ENCODE data around the gene NR6A1. TPM values are rescaled to one million over a fixed set of nuclear protein-coding genes. Genes with fewer than 3 reads are reported as not detected.
A peak's percentile ranks its signal among the peaks of the same experiment; 100 is the strongest.
"Not testable (repeated sequence)": the region's sequence is repeated elsewhere in the genome, so short reads cannot be mapped to it uniquely, and the experiment has no call there.

Gene NR6A1
- total RNA-seq, 1 experiment from 2014 or later, result 1.1 TPM

- no peak for DNase-seq (ENCODE audit: low read depth)
Measured at GRCh38 chr9:124761710-124762109, 9.4 kb downstream of the NR6A1 start.

- no peak for DNase-seq (ENCODE audit: low read depth)
Measured at GRCh38 chr9:124761196-124761595, 9.9 kb downstream of the NR6A1 start.

- no peak for DNase-seq (ENCODE audit: low read depth)
Measured at GRCh38 chr9:124760719-124761118, 10.4 kb downstream of the NR6A1 start.

- no peak for DNase-seq (ENCODE audit: low read depth)
Measured at GRCh38 chr9:124759327-124759726, 11.8 kb downstream of the NR6A1 start.

- no peak for DNase-seq (ENCODE audit: low read depth)
Measured at GRCh38 chr9:124758691-124759090, 12.4 kb downstream of the NR6A1 start.

GRCh38 chr9:124758061-124758460 lies 13.1 kb downstream of the NR6A1 start:
- DNase-seq (ENCODE audit: low read depth), result no peak

GRCh38 chr9:124757616-124758015 lies 13.5 kb downstream of the NR6A1 start:
- DNase-seq (ENCODE audit: low read depth), result no peak

- no peak for DNase-seq (ENCODE audit: low read depth)
Measured at GRCh38 chr9:124756011-124756410, 15.1 kb downstream of the NR6A1 start.

- DNase-seq (ENCODE audit: low read depth), result no peak
Measured at GRCh38 chr9:124755061-124755460, 16.1 kb downstream of the NR6A1 start.

- peak; percentile 33 for DNase-seq (ENCODE audit: low read depth)
Measured at GRCh38 chr9:124754289-124754688, 16.8 kb downstream of the NR6A1 start.

GRCh38 chr9:124752967-124753366 lies 18.1 kb downstream of the NR6A1 start:
- DNase-seq (ENCODE audit: low read depth), result peak; percentile 54

- peak; percentile 45 for DNase-seq (ENCODE audit: low read depth)
Measured at GRCh38 chr9:124749781-124750180, 21.3 kb downstream of the NR6A1 start.

GRCh38 chr9:124749284-124749683 lies 21.8 kb downstream of the NR6A1 start:
- DNase-seq (ENCODE audit: low read depth), result no peak

GRCh38 chr9:124747065-124747464 lies 24.0 kb downstream of the NR6A1 start:
- DNase-seq (ENCODE audit: low read depth), result no peak

- DNase-seq (ENCODE audit: low read depth), result no peak
Measured at GRCh38 chr9:124743686-124744348, 27.3 kb downstream of the NR6A1 start.

- no peak for DNase-seq (ENCODE audit: low read depth)
Measured at GRCh38 chr9:124742940-124743339, 28.2 kb downstream of the NR6A1 start.

GRCh38 chr9:124741662-124742061 lies 29.4 kb downstream of the NR6A1 start:
- no peak for DNase-seq (ENCODE audit: low read depth)

- no peak for DNase-seq (ENCODE audit: low read depth)
Measured at GRCh38 chr9:124741149-124741548, 30.0 kb downstream of the NR6A1 start.

- DNase-seq (ENCODE audit: low read depth), result no peak
Measured at GRCh38 chr9:124739360-124739759, 31.8 kb downstream of the NR6A1 start.

GRCh38 chr9:124738075-124738474 lies 33.0 kb downstream of the NR6A1 start:
- not testable (repeated sequence) for DNase-seq (ENCODE audit: low read depth)

GRCh38 chr9:124735121-124735520 lies 36.0 kb downstream of the NR6A1 start:
- DNase-seq (ENCODE audit: low read depth), result peak; percentile 64

GRCh38 chr9:124734741-124735083 lies 36.4 kb downstream of the NR6A1 start:
- not testable (repeated sequence) for DNase-seq (ENCODE audit: low read depth)

- DNase-seq (ENCODE audit: low read depth), result no peak
Measured at GRCh38 chr9:124733964-124734740, 37.0 kb downstream of the NR6A1 start.

Measured in LHCN-M2 (cell line).